Hematopoietic multipotent progenitor cell treated with erythropoietin and hydrocortisone succinate and interleukin-3 and kit ligand, for 4 days (in vitro differentiated cells): ENCODE results near the gene OVOL3.
A peak's percentile ranks its signal among the peaks of the same experiment; 100 is the strongest.
"Not testable (repeated sequence)": the region's sequence is repeated elsewhere in the genome, so short reads cannot be mapped to it uniquely, and the experiment has no call there.

Experiments used
- DNase-seq: peaks from one replicate; pipeline ENCODE4 v3.0.0-alpha.2; 2015

Gene OVOL3

DNA sequence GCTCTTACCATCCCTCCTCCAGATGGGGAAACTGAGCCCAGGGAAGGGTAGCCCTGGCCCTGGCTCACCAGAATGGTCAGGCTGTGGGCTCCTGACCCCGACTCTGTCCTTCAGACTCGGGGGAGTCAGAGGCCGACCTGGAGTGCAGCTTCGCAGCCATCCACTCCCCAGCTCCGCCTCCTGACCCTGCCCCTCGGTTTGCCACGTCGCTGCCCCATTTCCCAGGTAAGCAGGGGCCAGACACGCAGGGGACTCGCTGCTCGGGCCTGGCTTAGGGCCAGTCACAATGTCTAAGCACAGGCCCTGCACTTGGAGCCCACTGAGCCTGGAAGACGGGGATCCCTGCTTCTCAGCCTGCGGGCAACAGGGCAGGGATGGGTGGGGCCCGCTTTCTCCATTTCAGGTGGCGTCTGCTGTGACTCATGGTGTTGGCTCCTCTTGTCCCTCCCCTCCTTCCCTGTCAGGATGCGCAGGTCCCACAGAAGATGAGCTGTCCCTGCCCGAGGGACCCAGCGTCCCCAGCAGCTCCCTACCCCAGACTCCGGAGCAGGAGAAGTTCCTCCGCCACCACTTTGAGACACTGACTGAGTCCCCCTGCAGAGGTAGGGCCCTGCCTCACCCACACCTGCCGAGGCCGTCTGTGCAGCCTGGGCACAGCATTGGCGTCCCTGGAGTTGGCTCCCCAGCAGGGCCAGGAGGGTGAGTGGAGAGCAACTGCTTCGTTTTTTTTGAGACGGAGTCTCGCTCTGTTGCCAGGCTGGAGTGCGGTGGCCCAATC lies 9.2 kb upstream of the OVOL3 start:
- DNase-seq, result no peak

DNA sequence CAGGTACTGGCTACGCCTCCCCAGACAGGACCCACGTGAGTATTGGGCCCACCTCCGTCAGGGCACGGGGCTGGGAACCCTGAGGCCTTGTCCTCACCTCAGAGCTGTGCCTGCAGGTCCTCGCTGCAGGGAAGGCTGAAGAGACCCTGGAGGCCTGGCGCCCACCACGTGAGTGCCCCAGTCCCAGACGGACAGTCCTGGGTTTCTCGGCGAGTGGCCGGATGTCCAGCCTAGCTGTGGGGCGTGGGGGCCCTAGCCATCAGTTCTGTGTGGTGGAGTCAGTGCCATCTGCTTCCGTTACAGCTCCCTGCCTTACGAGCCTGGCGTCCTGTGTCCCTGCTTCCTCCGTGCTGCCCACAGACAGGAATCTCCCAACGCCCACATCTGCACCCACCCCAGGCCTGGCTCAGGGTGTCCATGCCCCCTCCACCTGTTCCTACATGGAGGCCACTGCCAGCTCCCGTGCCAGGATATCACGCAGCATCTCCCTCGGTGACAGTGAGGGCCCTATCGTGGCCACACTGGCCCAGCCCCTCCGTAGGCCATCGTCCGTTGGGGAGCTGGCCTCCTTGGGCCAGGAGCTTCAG lies 7.8 kb upstream of the OVOL3 start:
- no peak for DNase-seq

DNA sequence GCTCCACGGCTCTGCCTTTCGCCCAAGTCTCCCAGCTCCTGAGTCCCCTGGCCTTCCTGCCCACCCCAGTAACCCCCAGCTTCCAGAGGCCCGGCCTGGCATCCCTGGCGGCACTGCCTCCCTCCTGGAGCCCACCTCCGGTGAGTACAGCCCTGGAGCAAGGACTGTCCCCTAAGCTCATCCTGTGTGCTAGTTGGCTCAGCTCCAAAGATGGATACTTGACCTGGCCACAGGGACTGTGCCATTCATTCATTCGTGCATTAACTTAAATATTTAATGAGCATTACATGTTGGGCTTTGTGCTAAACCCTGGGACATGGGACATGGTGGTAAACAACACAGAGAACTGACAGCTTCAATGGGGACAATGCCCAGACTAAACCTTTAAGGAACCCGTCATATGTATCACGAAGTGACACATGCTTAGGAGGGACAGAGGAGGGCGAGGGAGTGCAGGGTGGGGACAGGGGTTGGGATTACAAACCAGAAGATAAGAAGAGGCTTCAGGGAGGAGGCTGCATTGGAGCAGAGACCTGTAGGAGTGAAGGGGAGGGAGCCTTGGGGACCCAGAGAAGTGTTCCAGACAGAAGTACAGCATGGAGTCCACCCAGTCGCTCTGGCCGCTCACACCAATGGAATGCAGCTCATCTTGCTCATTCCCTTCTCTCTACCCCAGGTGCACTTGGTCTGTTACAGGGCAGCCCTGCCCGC lies 6.9 kb upstream of the OVOL3 start:
- peak; percentile 75 for DNase-seq

DNA sequence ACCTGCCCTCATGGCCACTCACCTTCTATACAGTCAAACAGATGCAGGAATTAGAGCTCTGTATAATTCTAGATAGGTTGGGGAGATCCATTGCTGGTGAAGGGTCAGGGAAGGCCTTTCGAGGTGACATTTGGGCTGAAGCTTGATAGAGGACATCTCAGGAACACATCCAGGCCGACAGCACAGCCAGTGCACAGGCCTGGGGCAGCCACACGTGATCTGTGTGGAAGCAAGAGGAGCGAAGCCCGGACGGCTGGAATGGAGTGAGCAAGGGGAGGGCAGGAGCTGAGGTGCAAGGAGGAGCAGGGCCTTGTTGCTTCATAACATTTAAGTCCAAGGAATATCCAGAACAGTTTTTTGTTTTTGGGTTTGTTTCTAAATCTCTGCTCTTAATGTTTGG lies 4.5 kb upstream of the OVOL3 start:
- no peak for DNase-seq

DNA sequence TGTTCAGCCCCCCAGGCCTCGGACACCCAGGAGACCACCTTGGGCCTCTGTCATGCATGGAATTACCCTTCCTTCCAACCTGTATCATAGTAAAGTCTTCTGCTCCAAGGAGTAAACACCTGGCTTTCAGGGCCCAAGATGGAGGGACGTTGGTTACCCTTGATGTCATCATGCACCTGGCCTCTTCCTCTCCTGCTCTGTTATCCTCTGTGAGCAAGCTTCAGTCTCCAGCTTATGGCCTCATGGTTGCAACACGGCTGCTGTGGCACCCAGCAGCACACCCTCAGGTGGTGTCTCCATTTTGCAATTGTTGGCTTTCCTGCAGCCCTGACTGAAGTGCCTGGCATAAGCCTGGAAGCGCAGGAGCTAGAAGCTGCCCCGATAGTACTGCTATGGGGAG lies 4.0 kb upstream of the OVOL3 start:
- no peak for DNase-seq

DNA sequence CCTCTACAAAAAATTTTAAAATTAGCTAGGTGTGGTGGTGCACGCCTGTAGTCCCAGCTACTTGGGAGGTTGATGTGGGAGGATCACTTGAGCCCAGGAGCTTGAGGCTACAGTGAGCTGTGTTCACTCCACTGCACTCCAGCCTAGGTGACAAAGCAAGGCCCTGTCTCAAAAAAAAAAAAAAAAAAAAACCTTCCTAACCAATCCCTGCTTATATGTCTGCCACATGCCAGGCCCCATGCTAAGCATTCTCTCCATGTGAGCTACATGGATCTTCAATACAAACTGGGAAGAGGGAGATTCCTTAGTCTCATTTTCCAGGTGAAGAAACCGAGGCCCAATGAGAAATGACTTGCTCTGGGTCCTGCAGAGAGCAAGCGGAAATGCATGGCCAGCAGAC lies 2.3 kb upstream of the OVOL3 start:
- no peak for DNase-seq

DNA sequence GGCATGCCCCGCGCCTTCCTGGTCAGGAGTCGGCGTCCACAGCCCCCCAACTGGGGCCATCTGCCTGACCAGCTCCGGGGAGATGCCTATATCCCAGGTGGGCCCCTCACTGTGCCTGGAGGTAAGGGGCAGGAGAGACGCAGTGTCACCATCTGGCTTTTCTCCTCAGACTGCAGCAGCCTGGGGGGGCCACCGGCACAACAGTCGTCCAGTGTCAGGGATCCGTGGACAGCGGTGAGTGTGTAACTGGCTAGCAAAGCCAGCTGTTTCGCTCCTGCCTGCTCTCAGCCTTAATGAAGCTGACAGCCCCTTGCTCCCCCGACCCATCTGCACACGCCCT lies 227 bp downstream of the OVOL3 start:
- no peak for DNase-seq

DNA sequence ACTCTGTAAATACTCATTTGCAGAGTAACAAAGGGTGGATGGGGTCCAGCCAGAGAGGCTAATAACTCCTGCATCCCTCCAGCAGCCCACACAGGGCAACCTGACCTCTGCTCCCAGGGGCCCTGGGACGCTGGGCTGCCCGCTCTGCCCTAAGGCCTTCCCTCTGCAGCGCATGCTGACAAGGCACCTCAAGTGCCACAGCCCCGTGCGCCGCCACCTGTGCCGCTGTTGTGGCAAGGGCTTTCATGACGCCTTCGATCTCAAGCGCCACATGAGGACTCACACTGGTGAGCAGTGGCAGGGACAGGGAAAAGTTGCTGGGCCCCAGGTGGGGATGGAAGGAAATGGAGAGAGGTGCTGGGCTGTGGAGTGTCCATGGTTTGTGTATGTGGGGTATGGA lies 1.7 kb downstream of the OVOL3 start:
- DNase-seq, result no peak

DNA sequence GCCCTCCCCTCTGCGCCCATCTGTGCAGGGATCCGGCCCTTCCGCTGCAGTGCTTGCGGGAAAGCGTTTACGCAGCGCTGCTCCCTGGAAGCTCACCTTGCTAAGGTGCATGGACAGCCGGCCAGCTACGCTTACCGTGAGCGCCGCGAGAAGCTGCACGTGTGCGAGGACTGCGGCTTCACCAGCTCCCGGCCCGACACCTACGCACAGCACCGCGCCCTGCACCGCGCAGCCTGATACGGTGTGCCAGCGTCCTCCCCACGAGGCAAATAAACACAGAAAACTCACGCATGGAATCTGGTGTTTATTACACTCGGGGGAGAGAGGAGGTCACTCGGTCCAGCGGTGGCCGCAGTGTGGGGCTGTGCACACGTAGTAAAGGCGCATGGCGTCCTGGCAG lies 2.5 kb downstream of the OVOL3 start:
- DNase-seq, result no peak

DNA sequence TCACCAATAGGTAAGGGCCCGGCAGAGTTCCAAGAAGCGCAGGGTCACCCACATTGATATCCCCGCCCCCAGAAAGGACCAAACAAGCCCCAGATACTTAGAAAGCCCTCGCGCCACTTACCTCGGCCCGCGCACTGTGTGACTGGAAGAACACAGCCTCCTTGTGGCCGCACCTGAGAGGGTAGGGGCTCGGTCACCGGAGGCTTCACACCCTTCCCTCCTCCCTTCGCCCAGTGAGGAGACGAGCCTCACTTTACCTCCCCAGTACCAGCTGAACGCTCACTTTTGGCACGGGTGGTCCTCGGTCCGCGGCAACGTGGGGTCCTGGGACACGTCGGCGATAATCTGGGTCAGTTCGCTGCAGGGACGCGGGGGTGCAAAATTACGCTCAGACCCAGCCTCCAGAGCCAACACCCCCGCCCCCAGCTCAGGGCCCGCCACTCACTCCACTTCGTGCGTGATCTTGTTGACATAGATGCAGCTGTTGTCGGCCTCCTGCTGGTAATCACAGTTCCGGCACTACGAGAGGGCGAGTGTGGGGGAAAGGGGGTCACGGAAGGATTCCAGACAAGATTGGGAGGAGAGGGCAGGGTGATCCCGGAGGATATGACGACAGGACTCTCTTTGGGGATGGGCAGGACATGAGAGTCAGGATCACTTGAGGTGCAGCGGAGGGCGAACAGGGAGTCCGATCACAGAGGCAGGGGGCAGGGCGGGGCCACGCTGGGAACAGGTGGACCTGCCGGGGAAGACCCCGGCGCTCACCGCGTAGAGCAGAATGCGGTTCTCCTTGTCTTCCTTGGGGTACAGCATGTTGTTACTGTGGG lies 3.2 kb downstream of the OVOL3 start:
- DNase-seq, result peak; percentile 44

DNA sequence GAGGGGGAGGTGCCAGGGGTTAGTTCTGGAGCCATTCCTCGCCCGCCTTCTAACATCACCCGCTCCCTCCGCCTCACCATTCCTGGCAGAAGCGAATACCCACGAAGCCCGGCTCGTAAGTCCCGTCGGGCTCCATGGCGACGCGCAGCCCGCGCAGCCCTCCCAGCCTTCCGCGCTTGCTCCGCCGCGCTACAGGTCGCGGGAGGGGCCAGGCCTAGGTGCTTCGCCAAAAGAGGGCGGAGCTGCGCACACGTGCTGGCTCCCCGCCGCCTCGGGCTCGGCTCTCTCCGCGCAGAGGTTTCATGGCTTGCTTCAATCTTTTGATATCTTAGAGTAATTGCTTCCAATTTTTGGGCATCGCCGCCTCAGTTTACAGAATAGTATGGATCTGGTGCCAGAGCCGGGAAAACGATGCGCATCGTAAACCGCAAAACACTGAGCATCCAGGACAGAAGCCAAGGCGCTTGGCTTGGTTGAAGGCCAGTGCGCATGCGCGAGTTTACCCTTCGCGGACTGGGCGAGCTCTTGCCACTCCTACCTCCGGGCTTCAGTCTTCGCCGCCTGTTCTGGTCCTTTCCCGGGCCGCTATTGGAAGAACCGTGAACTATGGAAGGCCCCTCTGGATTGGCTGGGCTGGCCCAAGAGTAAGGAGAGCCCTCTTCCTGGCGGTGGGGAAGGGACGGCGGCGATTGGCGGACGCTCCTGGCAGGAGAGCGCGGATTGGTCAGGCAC lies 3.9 kb downstream of the OVOL3 start, which contains the start of gene POLR2I:
Gene POLR2I (minus strand): TSS at position 155 of the 732 bp plus-strand sequence. CDS start 19 bp downstream, at position 136.
- peak; percentile 100 for DNase-seq

DNA sequence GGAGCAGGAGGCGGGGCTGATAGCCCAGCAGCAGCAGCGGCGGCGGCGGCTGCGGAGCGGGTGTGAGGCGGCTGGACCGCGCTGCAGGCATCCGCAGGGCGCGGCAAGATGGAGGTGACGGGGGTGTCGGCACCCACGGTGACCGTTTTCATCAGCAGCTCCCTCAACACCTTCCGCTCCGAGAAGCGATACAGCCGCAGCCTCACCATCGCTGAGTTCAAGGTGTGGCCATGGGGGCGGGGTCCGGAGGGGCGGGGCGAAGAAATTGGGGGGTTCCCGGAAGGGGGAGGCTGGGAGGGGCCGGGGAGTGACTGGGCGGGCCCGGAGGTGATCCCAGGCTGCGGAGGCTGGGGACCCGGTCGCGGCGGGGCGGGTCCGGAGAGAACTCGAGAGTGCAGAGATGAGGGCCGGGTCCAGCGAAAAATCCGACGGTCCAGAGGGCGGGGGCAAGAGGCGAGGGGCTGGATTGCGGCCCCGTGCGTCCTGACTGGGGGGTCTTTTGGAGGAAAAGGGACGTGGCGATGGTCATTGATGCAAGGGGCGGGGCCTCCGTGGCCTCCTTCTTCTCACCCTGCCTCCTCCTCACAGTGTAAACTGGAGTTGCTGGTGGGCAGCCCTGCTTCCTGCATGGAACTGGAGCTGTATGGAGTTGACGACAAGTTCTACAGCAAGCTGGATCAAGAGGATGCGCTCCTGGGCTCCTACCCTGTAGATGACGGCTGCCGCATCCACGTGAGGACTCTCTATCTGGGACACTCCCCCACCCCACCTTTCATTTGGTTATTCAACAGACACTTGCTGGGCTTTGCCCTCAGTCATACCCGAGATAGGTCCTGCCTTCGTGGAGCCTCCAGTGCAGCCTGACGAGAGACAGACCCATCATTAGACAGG lies 4.8 kb downstream of the OVOL3 start, which contains the start of gene TBCB:
Gene TBCB (plus strand): TSS at position 16 of the 891 bp plus-strand sequence. CDS start 93 bp downstream, at position 109.
- DNase-seq, result no peak

DNA sequence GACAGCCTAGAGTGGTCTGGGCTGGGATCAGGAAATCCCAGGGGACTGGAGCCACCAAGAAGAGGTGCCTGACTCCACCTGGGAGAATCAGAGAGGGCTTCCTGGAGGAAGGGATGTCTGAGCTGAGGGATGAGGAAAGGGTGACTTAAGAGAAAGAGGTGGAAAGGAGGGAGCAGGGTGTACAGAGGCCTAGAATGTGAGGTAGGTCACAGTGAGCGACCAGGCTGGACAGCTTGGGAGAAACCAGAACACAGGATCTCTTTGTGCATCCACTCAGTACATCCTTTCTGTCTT lies 5.3 kb downstream of the OVOL3 start:
- no peak for DNase-seq

DNA sequence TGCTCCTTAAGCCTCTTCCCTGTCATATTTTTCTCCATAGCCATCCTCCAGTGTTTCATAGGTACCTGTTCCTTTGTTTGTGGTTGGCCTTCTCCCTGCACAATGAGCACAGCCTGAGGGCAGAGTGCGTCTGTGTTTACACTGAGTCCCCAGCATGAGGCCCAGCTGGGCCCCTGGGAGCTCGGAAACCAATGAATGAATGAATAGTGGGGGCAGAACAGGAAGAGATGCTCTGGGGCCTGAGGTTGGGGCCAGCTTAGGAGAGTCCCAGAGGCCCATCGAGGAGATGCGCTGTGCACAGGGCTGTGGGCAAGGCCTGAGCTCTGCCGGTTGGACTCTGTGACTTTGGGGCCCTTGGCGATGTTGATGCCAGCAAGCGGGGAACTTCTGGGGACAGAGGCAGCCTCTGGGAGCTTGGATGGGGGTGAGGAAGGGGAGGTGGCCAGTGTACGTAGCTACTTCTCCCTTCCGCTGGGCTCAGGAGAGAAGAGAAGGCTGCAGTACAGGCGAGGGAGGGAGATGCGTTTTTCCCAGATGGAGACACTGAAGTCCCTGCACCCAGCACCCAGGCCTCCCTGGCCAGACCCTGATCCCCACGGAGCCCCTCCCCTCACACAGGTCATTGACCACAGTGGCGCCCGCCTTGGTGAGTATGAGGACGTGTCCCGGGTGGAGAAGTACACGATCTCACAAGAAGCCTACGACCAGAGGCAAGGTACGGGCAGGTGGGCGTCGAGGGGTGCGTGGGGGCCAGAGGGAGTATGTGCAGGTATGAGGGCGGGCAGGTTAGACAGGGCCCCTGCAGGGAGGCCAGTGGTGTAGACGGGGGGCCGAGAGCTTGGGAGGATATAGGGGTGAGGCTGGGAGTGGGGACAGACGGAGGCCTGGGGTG lies 9.4 kb downstream of the OVOL3 start:
- no peak for DNase-seq

DNA sequence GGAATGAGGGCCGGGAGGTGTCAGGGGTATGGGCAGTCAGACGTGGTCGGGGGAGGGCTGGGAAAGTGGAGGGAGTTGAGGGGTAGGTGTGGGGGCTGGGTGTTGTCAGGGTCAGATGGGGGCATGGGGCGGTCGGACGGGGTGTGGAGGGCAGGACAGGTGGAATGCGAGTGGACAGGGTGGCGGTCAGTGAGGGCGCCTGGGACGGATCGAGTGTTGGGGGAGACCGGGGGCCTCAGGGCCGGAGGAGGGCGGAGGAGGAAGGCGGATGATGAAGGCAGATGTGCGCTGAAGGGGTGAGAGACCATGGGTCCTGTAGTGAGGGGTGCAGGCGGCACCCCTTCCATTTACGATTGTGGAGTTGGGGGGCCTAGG lies 10.0 kb downstream of the OVOL3 start:
- no peak for DNase-seq

DNA sequence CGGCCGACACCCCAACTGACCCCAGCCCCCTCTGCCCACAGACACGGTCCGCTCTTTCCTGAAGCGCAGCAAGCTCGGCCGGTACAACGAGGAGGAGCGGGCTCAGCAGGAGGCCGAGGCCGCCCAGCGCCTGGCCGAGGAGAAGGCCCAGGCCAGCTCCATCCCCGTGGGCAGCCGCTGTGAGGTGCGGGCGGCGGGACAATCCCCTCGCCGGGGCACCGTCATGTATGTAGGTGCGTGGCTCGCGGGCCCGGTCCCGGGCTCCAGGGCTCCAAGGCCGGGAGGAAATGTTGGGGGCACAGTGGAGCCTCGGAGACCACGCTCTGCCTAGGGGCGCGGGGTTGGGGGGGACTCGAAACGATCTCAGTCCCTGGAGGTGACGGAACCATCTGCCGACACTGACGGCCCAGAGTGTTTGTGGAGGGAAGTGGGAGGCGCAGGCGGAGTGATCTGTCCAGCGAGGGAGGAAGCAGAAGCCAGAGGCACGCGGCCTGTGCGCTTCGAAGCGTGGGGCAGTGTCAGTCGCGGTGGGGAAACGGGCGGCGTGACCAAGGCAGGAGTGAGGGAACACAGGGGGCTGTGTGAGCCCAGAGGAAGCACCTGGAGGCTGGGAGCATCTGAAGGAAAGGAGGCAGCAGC lies 10.7 kb downstream of the OVOL3 start:
- DNase-seq, result no peak

DNA sequence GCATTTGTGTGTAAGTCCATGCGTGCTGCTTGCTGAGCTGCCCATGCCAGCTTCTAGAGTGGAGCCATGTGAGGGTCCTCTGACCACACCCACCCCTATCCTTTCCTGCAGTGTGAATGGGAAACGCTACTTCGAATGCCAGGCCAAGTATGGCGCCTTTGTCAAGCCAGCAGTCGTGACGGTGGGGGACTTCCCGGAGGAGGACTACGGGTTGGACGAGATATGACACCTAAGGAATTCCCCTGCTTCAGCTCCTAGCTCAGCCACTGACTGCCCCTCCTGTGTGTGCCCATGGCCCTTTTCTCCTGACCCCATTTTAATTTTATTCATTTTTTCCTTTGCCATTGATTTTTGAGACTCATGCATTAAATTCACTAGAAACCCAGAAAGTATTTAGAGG lies 14.6 kb downstream of the OVOL3 start:
- no peak for DNase-seq

DNA sequence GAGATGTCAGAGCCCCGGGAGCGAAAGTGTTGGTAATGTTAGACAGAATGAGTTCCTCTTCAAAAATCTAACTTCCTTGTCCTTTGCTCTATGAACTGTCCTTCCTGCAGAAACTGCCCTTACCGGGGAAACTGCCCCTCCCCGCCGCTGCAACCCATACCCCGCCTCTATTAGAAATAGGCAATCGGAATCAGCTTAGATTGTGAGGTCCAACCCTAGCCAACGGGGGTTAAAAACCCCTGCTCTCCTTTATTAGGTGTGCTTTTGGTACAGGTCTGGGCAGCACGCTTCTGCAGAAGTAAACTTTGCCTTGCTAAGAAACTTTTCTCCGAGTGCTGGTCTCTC lies 17.4 kb downstream of the OVOL3 start:
- DNase-seq, result peak; percentile 67

DNA sequence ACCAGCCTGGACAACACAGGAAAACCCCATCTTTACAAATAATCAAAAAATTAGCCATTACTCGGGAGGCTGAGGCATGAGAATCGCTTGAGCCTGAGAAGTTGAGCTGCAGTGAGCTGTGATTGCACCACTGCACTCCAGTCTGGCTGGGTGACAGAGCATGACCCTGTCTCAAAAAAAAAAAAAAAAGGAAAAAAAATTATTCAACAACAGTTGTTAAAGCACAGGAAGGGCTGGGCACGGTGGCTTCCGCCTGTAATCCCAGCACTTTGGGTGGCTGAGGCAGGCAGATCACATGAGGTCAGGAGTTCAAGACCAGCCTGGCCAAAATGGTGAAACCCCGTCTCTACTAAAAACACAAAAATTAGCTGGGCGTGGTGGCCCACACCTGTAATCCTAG lies 20.3 kb downstream of the OVOL3 start:
- DNase-seq, result peak; percentile 34

DNA sequence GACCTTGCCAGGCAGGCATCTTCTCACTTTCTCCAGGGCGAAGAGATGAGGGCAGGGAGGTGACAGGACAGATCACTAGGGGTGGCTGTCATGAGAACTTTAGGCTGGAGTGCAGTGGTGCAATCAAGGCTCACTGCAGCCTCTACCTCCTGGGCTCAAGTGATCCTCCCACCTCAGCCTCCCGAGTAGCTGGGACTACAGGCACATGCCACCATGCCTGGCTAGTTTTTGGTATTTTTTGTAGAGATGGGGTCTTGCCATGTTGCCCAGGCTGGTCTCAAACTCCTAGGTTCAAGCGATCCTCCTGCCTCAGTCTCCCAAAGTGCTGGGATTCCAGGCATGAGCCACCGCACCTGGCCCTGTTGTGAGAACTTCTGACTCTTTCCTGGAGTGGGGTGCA lies 23.9 kb downstream of the OVOL3 start:
- DNase-seq, result not testable (repeated sequence)
